ENCODE data around the gene ZNF618.

DNA sequence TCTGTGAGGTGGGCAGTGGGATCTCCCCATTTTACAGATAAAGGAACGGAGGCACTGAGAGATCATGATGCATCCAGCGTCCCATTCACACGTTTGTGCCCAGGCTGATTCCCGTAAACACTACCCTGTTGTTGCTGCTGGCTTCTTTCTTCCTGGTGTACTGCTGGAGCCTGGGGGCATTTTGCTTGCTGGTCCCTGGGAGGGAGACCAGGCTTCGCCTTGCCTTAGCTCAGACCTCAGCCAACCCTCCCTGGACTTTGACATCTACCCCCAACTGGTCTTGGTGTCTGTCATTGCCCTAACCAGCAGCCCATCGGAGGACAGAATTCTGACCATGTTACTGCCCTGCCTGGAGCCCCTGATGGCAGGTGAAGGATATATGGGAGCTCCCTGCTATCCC, 82.4 kb downstream of the ZNF618 start:
- TF ChIP-seq, protein P1, sequence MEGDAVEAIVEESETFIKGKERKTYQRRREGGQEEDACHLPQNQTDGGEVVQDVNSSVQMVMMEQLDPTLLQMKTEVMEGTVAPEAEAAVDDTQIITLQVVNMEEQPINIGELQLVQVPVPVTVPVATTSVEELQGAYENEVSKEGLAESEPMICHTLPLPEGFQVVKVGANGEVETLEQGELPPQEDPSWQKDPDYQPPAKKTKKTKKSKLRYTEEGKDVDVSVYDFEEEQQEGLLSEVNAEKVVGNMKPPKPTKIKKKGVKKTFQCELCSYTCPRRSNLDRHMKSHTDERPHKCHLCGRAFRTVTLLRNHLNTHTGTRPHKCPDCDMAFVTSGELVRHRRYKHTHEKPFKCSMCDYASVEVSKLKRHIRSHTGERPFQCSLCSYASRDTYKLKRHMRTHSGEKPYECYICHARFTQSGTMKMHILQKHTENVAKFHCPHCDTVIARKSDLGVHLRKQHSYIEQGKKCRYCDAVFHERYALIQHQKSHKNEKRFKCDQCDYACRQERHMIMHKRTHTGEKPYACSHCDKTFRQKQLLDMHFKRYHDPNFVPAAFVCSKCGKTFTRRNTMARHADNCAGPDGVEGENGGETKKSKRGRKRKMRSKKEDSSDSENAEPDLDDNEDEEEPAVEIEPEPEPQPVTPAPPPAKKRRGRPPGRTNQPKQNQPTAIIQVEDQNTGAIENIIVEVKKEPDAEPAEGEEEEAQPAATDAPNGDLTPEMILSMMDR (conservative IDR thresholded peaks at IDR 0.05; ENCODE audit: low read depth in 2 of 2): no peak
- TF ChIP-seq ZNF114 (CRISPR knock-in tag; IDR thresholded peaks at IDR 0.05): no peak
- no peak for TF ChIP-seq POLR2AphosphoS5 (IDR thresholded peaks at IDR 0.05; ENCODE audit: low read depth)
- TF ChIP-seq EZH2phosphoT487 (IDR thresholded peaks at IDR 0.05; ENCODE audit: unreplicated experiment): no peak
- no peak for TF ChIP-seq ZNF331 (CRISPR knock-in tag; IDR thresholded peaks at IDR 0.05; ENCODE audit: low read depth)
- no peak for TF ChIP-seq EZH2 (IDR thresholded peaks at IDR 0.05; ENCODE audit: low read depth, unreplicated experiment)
- no peak for TF ChIP-seq STAT1 (IDR thresholded peaks at IDR 0.05; ENCODE audit: unreplicated experiment)
- no peak for TF ChIP-seq NANOG (IDR thresholded peaks at IDR 0.05; ENCODE audit: borderline replicate concordance)
- TF ChIP-seq JUNB (IDR thresholded peaks at IDR 0.05; ENCODE audit: unreplicated experiment): no peak
- no peak for TF ChIP-seq CREB1 (CRISPR knock-in tag; IDR thresholded peaks at IDR 0.05; ENCODE audit: low read depth)
